Astrocyte (in vitro differentiated cells and primary cell): Measurements from ENCODE around the gene ZBTB49.

Experiments used
- EZH2 ChIP-seq: IDR thresholded peaks from 2 replicates; pipeline ENCODE4 v1.6.1; 2012; ENCODE audit warnings: mild to moderate bottlenecking, low read length, inconsistent platforms; ENCODE audit not compliant: insufficient read depth
- TF ChIP-seq, protein P1 (sequence below): IDR thresholded peaks from 2 replicates; pipeline ENCODE4 v1.5.1; 2011; ENCODE audit warnings: low read depth, mild to moderate bottlenecking, inconsistent platforms, low read length, moderate library complexity; ENCODE audit not compliant: insufficient read depth

GRCh38 chr4:4317496-4318232 is 27.6 kb downstream of the ZBTB49 start:
- TF ChIP-seq, protein P1, sequence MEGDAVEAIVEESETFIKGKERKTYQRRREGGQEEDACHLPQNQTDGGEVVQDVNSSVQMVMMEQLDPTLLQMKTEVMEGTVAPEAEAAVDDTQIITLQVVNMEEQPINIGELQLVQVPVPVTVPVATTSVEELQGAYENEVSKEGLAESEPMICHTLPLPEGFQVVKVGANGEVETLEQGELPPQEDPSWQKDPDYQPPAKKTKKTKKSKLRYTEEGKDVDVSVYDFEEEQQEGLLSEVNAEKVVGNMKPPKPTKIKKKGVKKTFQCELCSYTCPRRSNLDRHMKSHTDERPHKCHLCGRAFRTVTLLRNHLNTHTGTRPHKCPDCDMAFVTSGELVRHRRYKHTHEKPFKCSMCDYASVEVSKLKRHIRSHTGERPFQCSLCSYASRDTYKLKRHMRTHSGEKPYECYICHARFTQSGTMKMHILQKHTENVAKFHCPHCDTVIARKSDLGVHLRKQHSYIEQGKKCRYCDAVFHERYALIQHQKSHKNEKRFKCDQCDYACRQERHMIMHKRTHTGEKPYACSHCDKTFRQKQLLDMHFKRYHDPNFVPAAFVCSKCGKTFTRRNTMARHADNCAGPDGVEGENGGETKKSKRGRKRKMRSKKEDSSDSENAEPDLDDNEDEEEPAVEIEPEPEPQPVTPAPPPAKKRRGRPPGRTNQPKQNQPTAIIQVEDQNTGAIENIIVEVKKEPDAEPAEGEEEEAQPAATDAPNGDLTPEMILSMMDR, result no peak
- TF ChIP-seq EZH2, result no peak
